GF-D8 (cell line): Measurements from ENCODE around the gene SLC45A2.
A peak's percentile ranks its signal among the peaks of the same experiment; 100 is the strongest.
"Not testable (repeated sequence)": the region's sequence is repeated elsewhere in the genome, so short reads cannot be mapped to it uniquely, and the experiment has no call there.

Experiments used
- DNase-seq: peaks from one replicate; lab custom pipeline; 2025; lab: John Stamatoyannopoulos, UW

SLC45A2 gene

GRCh38 chr5:33984671-33985124 lies at the start of gene SLC45A2:
Gene SLC45A2, minus strand, starts transcription at chr5:33984693. Its CDS starts 110 bp downstream, at chr5:33984583.
- DNase-seq, result no peak

GRCh38 chr5:34031966-34032365 lies 47.5 kb upstream of the SLC45A2 start:
- no peak for DNase-seq

- no peak for DNase-seq
Measured at GRCh38 chr5:34031117-34031516, 46.6 kb upstream of the SLC45A2 start.

GRCh38 chr5:34030585-34030984 lies 46.1 kb upstream of the SLC45A2 start:
- not testable (repeated sequence) for DNase-seq

- no peak for DNase-seq
Measured at GRCh38 chr5:34030048-34030447, 45.6 kb upstream of the SLC45A2 start.

- no peak for DNase-seq
Measured at GRCh38 chr5:34028349-34028748, 43.9 kb upstream of the SLC45A2 start.

GRCh38 chr5:34026089-34026761 lies 41.7 kb upstream of the SLC45A2 start:
- no peak for DNase-seq

GRCh38 chr5:34022121-34022705 lies 37.7 kb upstream of the SLC45A2 start:
- DNase-seq, result no peak

GRCh38 chr5:34021334-34021733 lies 36.8 kb upstream of the SLC45A2 start:
- DNase-seq, result no peak

GRCh38 chr5:34020726-34021125 lies 36.2 kb upstream of the SLC45A2 start:
- no peak for DNase-seq

- DNase-seq, result no peak
Measured at GRCh38 chr5:34017254-34017653, 32.8 kb upstream of the SLC45A2 start.

GRCh38 chr5:34016750-34017149 lies 32.3 kb upstream of the SLC45A2 start:
- no peak for DNase-seq

GRCh38 chr5:34016222-34016621 lies 31.7 kb upstream of the SLC45A2 start:
- DNase-seq, result no peak

GRCh38 chr5:34015120-34015822 lies 30.8 kb upstream of the SLC45A2 start:
- no peak for DNase-seq

GRCh38 chr5:34014626-34015025 lies 30.1 kb upstream of the SLC45A2 start:
- DNase-seq, result no peak

- no peak for DNase-seq
Measured at GRCh38 chr5:34013547-34013946, 29.1 kb upstream of the SLC45A2 start.

- no peak for DNase-seq
Measured at GRCh38 chr5:34012791-34013190, 28.3 kb upstream of the SLC45A2 start.

GRCh38 chr5:34011536-34011935 lies 27.0 kb upstream of the SLC45A2 start:
- no peak for DNase-seq

GRCh38 chr5:34010146-34010545 lies 25.7 kb upstream of the SLC45A2 start:
- not testable (repeated sequence) for DNase-seq

GRCh38 chr5:34009610-34010009 lies 25.1 kb upstream of the SLC45A2 start:
- no peak for DNase-seq

GRCh38 chr5:34008802-34009201 lies 24.3 kb upstream of the SLC45A2 start:
- DNase-seq, result peak; percentile 32

- DNase-seq, result peak; percentile 83
Measured at GRCh38 chr5:34007621-34008600, 23.4 kb upstream of the SLC45A2 start, which contains the start of gene AMACR. Gene AMACR, minus strand, starts transcription at chr5:34008050. Its CDS starts 31 bp downstream, at chr5:34008019.
